Common myeloid progenitor, CD34-positive (primary cell): ENCODE measurements around the gene TMTC1.

Source experiments
- CTCF ChIA-PET: fragments of 350-600 bp; sonication (Branson Sonifier 250); formaldehyde crosslinking; loops from one replicate; lab custom pipeline; 2021; ENCODE audit warnings: antibody characterized with exemption; lab: Charles Lee
- POLR2A ChIA-PET: fragments of 350-600 bp; sonication (Branson Sonifier 250); formaldehyde crosslinking; loops from one replicate; lab custom pipeline; 2021; ENCODE audit warnings: antibody characterized with exemption; lab: Charles Lee
- DNase-seq, 3 donors: peaks; one replicate each; pipeline versions ENCODE4 v3.0.0 to v3.0.0-alpha.2; 2013
- H3K27ac ChIP-seq, 2 experiments: 1 replicate in 1 of 2; 2 replicates in 1 of 2; pipeline ENCODE4 v1.7.0; 2013; ENCODE audit warnings: inconsistent platforms in 2 of 2, low read length in 2 of 2, mild to moderate bottlenecking in 2 of 2, low read depth in 1 of 2, moderate library complexity in 1 of 2; ENCODE audit not compliant: severe bottlenecking in 2 of 2, insufficient read depth in 1 of 2, poor library complexity in 1 of 2
- H3K27me3 ChIP-seq, 5 experiments: replicated peaks in 2 of 5; 1 replicate in 3 of 5; 2 replicates in 2 of 5; pipeline versions ENCODE4 v1.6.1 to v1.7.0; 2013; ENCODE audit warnings: low read length in 4 of 5, mild to moderate bottlenecking in 2 of 5, moderate library complexity in 2 of 5, inconsistent platforms in 1 of 5; ENCODE audit not compliant: insufficient read depth in 5 of 5, control insufficient read depth in 4 of 5
- H3K36me3 ChIP-seq, 4 experiments: 1 replicate in 2 of 4; 2 replicates in 2 of 4; pipeline versions ENCODE4 v1.6.1 to v1.7.0; 2013; ENCODE audit warnings: low read length in 3 of 4, control low read depth in 1 of 4, mild to moderate bottlenecking in 1 of 4; ENCODE audit not compliant: control insufficient read depth in 4 of 4, insufficient read depth in 4 of 4
- H3K4me1 ChIP-seq, 4 experiments: 1 replicate in 3 of 4; 2 replicates in 1 of 4; pipeline versions ENCODE4 v1.6.1 to v1.7.1; 2013; ENCODE audit warnings: low read length in 3 of 4, mild to moderate bottlenecking in 3 of 4, control low read depth in 1 of 4, inconsistent platforms in 1 of 4, moderate library complexity in 1 of 4; ENCODE audit not compliant: control insufficient read depth in 4 of 4, insufficient read depth in 4 of 4; ENCODE audit errors: control extremely low read depth in 1 of 4
- H3K4me3 ChIP-seq, 7 experiments: 1 replicate in 4 of 7; 2 replicates in 3 of 7; pipeline versions ENCODE4 v1.5.1 to v1.7.0; 2013; ENCODE audit warnings: mild to moderate bottlenecking in 7 of 7, low read length in 6 of 7, moderate library complexity in 6 of 7, inconsistent platforms in 2 of 7, low read depth in 2 of 7, control low read depth in 1 of 7; ENCODE audit not compliant: insufficient read depth in 4 of 7, control insufficient read depth in 1 of 7; ENCODE audit errors: extremely low read depth in 1 of 7
- H3K9me3 ChIP-seq, 5 experiments: 1 replicate in 4 of 5; 2 replicates in 1 of 5; pipeline versions ENCODE4 v1.6.1 to v1.7.1; 2013; ENCODE audit warnings: low read length in 4 of 5, mild to moderate bottlenecking in 2 of 5, inconsistent platforms in 1 of 5, low read depth in 1 of 5, moderate library complexity in 1 of 5; ENCODE audit not compliant: control insufficient read depth in 4 of 5, insufficient read depth in 2 of 5; ENCODE audit errors: control extremely low read depth in 1 of 5
- WGBS: methylation state at CpG from one replicate; pipeline ENCODE4 v1.1.5; 2013; ENCODE audit not compliant: insufficient coverage; 5-methylcytosine and 5-hydroxymethylcytosine counted together

TMTC1 gene

GRCh38 chr12:29516431-29516875 is 267.3 kb downstream of the TMTC1 start:
- Histone ChIP-seq H3K27ac (no peak overlapping the region), H3K36me3 (no peaks in the 10 kb centered on the region), H3K27me3 (peaks cover 0 to 2% (median 0%) of the 10 kb centered on the region in 5 experiments), H3K4me3 (no peak overlapping the region), H3K4me1 (no peaks in the 10 kb centered on the region), H3K9me3 (no peaks in the 10 kb centered on the region)
- POLR2A ChIA-PET: no interaction called here
- CTCF ChIA-PET: interaction anchor here (0.9 to 1.4 kb wide), 3 partner anchors 1197 to 1291 kb away, joined by 3 read pairs; no protein-coding TSS in a partner anchor
- DNase-seq: no peak
- WGBS: 86% methylated on average over 2 of the region's 2 CpGs

DNA sequence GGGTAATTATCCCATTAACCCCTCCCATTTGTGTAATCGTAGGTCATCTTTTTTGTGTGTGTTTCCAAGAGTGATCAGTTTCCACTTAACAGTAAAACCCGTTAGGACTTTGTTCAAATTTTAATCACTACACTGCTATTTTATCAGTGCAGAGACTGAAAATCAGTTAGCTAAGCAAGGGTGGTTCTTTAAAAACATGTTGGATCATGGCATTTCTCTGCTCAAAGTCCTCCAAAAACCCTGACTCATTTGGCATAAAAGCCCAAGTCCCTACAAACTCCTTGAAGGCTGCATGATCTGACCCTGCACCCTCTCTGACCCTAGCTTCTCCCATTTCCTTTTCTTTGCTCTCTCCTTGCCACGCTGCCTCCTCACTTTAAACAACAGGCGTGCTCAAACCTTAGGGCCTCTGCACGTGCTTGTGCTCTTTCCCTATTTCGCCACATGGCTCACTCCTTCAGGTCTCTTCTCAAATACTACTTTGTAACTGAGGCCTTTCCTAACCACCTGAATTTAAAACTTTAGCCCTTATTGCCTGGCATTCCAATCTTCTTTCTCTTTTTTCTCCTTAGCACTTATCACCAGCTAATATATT is 273.1 kb downstream of the TMTC1 start:
- Histone ChIP-seq H3K27me3 (peaks cover 0 to 2% (median 0%) of the 10 kb centered on the region in 5 experiments), H3K27ac (no peak overlapping the region), H3K4me3 (no peak overlapping the region), H3K36me3 (no peaks in the 10 kb centered on the region), H3K4me1 (no peaks in the 10 kb centered on the region), H3K9me3 (no peaks in the 10 kb centered on the region)
- DNase-seq: no peak
- ChIA-PET POLR2A (no interaction called here), CTCF (interaction anchor here (0.6 to 1.3 kb wide), 3 partner anchors 12 to 1149 kb away, joined by 3 to 4 read pairs (median 4); no protein-coding TSS in a partner anchor)
- WGBS: 92% methylated on average over 5 of the region's 6 CpGs

GRCh38 chr12:29509503-29509902 is 274.2 kb downstream of the TMTC1 start:
- Histone ChIP-seq H3K4me1 (no peaks in the 10 kb centered on the region), H3K9me3 (no peaks in the 10 kb centered on the region), H3K36me3 (no peaks in the 10 kb centered on the region), H3K27me3 (peaks cover 0 to 2% (median 0%) of the 10 kb centered on the region in 5 experiments), H3K4me3 (no peak overlapping the region), H3K27ac (no peak overlapping the region)
- DNase-seq: no peak
- ChIA-PET CTCF (interaction anchor here (1.4 kb wide), 1 partner anchor 9 kb away, joined by 5 read pairs; no protein-coding TSS in a partner anchor), POLR2A (no interaction called here)
- WGBS: no CpG with 5 or more reads among the region's 1 CpG

- WGBS: 100% methylated on average over 1 of the region's 2 CpGs
- Histone ChIP-seq H3K27me3 (peaks cover 0 to 2% (median 0%) of the 10 kb centered on the region in 5 experiments), H3K4me3 (no peak overlapping the region), H3K9me3 (no peaks in the 10 kb centered on the region), H3K4me1 (no peaks in the 10 kb centered on the region), H3K27ac (no peak overlapping the region), H3K36me3 (no peaks in the 10 kb centered on the region)
- DNase-seq: no peak
- ChIA-PET POLR2A (no interaction called here), CTCF (interaction anchor here (1.4 kb wide), 1 partner anchor 10 kb away, joined by 5 read pairs; no protein-coding TSS in a partner anchor)
These were observed 274.8 kb downstream of the TMTC1 start for GRCh38 chr12:29508949-29509348.

- Histone ChIP-seq H3K27ac (no peak overlapping the region), H3K27me3 (no peaks in the 10 kb centered on the region), H3K9me3 (no peaks in the 10 kb centered on the region), H3K36me3 (no peaks in the 10 kb centered on the region), H3K4me1 (no peaks in the 10 kb centered on the region), H3K4me3 (no peak overlapping the region)
- ChIA-PET CTCF (no interaction called here), POLR2A (no interaction called here)
- DNase-seq: no peak
- WGBS: 100% methylated on average over 2 of the region's 3 CpGs
These were observed 278.6 kb downstream of the TMTC1 start for GRCh38 chr12:29505122-29505521.

DNA sequence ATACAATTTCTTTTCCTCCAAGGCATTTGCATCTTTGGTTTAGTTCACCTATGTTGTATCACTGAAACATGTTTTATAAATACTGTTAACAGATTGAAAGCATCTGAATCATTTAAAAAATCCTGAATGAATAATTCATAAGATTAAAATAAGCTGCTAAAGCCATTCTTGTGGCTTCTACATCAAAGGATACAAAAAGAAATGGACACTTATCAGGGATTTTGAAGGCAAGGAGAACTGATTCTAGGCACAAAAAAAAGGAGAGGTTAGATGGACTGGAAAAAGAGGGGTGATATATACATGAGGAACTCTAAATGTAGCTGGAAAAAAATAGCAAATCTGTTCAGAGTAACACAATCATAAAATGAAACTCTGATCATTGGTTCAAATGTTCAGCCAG is 280.5 kb downstream of the TMTC1 start:
- no peak for DNase-seq
- no peaks in the 10 kb centered on the region for H3K27me3 ChIP-seq
- no peak overlapping the region for H3K4me3 ChIP-seq
- no peak overlapping the region for H3K27ac ChIP-seq
- no peaks in the 10 kb centered on the region for H3K9me3 ChIP-seq
- H3K4me1 ChIP-seq: no peaks in the 10 kb centered on the region
- ChIA-PET POLR2A (no interaction called here), CTCF (no interaction called here)
- H3K36me3 ChIP-seq: no peaks in the 10 kb centered on the region

DNA sequence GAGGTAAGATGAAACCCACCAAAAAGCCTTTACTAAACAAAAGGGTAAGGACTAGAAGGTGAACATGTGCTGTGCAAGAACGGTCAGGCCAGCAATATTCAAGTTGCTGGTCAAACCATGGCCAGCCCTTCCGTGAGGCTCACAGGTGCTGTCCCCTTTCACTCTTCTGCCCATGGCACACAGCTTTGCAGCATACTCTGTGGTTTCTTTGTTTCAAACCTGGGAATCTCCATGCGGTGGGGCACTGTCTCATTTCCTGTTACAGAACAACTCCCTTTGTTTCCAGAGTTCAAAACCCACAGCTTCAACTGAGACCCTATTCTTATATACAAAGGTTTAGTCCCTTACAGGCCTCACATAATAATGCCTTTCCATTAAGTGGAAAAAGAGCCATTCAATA is 284.5 kb downstream of the TMTC1 start:
- no peak for DNase-seq
- Histone ChIP-seq H3K27ac (no peak overlapping the region), H3K27me3 (no peaks in the 10 kb centered on the region), H3K9me3 (no peaks in the 10 kb centered on the region), H3K4me3 (no peak overlapping the region), H3K36me3 (no peaks in the 10 kb centered on the region), H3K4me1 (no peaks in the 10 kb centered on the region)
- 100% methylated on average over 3 of the region's 3 CpGs for WGBS
- ChIA-PET CTCF (interaction anchor here (1.2 kb wide), 1 partner anchor 12 kb away, joined by 4 read pairs; no protein-coding TSS in a partner anchor), POLR2A (no interaction called here)
